ENCODE results near the gene RBM25. TPM values are rescaled to one million over a fixed set of nuclear protein-coding genes. Genes with fewer than 3 reads are reported as not detected.
"Not testable (repeated sequence)": the region's sequence is repeated elsewhere in the genome, so short reads cannot be mapped to it uniquely, and the experiment has no call there.

The RBM25 gene
- polyA plus RNA-seq, 1 experiment = 52.4 TPM

DNA sequence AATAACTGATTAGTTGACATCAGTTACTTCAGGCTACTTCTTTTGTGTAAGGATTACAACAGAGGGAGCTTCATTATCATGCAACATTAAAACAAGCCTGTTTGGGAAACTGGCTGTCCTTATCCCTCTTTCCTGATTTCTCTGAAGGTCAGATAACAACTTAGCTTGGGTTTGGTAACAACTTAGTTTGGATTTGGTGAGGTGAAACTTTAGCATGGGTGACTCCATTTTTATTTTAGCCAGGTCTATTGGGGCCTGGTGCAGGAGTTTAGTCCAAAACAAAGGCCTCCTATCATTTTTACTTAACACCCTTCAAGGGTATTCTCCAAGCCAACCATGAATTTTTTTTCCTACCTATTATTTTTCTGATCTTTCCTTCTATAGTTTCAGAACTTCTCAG lies 30.4 kb upstream of the RBM25 start:
- ChIA-PET POLR2A (interaction anchor here (0.6 to 1.2 kb wide), 3 partner anchors 34 to 95 kb away, joined by 3 to 7 read pairs (median 4); no protein-coding TSS in a partner anchor), CTCF (interaction anchor here (0.7 to 1.6 kb wide), 2 partner anchors 11 to 514 kb away, joined by 3 to 6 read pairs; no protein-coding TSS in a partner anchor)
- no peaks in the 10 kb centered on the region for H3K9me3 ChIP-seq (ENCODE audit: control insufficient read depth, insufficient read depth, low read length)
- H3K27me3 ChIP-seq (ENCODE audit: control insufficient read depth, insufficient read depth, low read length) = no peaks in the 10 kb centered on the region
- H3K27ac ChIP-seq (ENCODE audit: low read depth, low read length) = no peak overlapping the region
- no peak for DNase-seq (ENCODE audit: low read depth, low spot score)
- TF ChIP-seq, protein P1, sequence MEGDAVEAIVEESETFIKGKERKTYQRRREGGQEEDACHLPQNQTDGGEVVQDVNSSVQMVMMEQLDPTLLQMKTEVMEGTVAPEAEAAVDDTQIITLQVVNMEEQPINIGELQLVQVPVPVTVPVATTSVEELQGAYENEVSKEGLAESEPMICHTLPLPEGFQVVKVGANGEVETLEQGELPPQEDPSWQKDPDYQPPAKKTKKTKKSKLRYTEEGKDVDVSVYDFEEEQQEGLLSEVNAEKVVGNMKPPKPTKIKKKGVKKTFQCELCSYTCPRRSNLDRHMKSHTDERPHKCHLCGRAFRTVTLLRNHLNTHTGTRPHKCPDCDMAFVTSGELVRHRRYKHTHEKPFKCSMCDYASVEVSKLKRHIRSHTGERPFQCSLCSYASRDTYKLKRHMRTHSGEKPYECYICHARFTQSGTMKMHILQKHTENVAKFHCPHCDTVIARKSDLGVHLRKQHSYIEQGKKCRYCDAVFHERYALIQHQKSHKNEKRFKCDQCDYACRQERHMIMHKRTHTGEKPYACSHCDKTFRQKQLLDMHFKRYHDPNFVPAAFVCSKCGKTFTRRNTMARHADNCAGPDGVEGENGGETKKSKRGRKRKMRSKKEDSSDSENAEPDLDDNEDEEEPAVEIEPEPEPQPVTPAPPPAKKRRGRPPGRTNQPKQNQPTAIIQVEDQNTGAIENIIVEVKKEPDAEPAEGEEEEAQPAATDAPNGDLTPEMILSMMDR (IDR thresholded peaks at IDR 0.05; ENCODE audit: low read depth, low read length) = no peak
- H3K4me3 ChIP-seq (ENCODE audit: low read depth, low read length) = no peak overlapping the region

DNA sequence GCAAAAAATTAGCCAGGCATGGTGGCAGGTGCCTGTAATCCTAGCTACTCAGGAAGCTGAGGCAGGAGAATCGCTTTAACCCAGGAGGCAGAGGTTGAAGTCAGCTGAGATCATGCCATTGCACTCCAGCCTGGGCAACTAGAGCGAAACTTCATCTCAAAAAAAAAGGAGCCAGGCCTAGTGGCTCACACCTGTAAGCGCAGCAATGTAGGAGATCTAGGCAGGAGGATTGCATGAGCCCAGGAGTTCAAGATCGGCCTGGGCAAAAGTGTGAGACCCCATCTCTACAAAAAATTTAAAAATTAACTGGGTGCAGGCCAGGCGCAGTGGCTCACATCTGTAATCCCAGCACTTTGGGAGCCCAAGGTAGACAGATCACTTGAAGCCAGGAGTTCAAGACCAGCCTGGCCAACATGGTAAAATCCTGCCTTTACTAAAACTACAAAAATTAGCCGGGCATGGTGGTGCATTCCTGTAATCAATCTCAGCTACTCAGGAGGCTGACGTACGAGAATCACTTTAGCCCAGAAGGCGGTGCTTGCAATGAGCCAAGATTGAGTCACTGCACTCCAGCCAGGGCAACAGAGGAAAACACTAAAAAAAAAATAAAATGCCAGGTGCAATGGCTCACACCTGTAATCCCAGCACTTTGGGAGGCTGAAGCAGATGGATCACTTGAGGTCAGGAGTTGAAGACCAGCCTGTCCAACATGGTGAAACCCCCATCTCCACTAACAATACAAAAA lies 21.5 kb upstream of the RBM25 start:
- CTCF ChIA-PET = not testable (repeated sequence)

DNA sequence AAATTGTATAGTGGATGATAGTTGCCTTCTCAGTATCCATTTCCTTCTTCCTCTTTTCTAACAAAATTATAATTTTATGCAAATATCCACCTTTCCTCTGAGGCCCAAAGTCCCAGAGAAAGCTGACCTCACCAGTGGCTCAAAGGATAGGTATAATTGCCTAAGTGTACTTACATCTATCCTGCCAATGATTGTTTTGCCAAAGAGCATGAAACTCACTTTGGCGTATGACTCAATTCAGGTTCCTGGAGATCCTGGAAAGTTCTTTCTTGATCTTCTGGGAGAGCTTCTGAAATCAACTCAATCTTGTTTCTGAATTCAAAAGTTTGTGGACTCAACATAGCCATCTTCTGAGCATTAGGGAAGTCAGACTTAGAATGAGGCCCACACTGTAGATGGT lies 10.5 kb upstream of the RBM25 start:
- H3K27me3 ChIP-seq (ENCODE audit: control insufficient read depth, insufficient read depth, low read length) = no peaks in the 10 kb centered on the region
- H3K9me3 ChIP-seq (ENCODE audit: control insufficient read depth, insufficient read depth, low read length) = no peaks in the 10 kb centered on the region
- TF ChIP-seq, protein P1 (IDR thresholded peaks at IDR 0.05; ENCODE audit: low read depth, low read length) = no peak
- ChIA-PET POLR2A (no interaction called here), CTCF (no interaction called here)
- H3K27ac ChIP-seq (ENCODE audit: low read depth, low read length) = no peak overlapping the region
- H3K4me3 ChIP-seq (ENCODE audit: low read depth, low read length) = no peak overlapping the region
- DNase-seq (ENCODE audit: low read depth, low spot score) = no peak

More for the DNA sequence above, 21.5 kb upstream of the RBM25 start:
- POLR2A ChIA-PET = interaction anchor here (0.6 kb wide), 1 partner anchor 13 kb away, joined by 3 read pairs; no protein-coding TSS in a partner anchor
- not testable (repeated sequence) for DNase-seq (ENCODE audit: low read depth, low spot score); H3K4me3 ChIP-seq (ENCODE audit: low read depth, low read length); H3K27me3 ChIP-seq (ENCODE audit: control insufficient read depth, insufficient read depth, low read length); H3K27ac ChIP-seq (ENCODE audit: low read depth, low read length); H3K9me3 ChIP-seq (ENCODE audit: control insufficient read depth, insufficient read depth, low read length)

DNA sequence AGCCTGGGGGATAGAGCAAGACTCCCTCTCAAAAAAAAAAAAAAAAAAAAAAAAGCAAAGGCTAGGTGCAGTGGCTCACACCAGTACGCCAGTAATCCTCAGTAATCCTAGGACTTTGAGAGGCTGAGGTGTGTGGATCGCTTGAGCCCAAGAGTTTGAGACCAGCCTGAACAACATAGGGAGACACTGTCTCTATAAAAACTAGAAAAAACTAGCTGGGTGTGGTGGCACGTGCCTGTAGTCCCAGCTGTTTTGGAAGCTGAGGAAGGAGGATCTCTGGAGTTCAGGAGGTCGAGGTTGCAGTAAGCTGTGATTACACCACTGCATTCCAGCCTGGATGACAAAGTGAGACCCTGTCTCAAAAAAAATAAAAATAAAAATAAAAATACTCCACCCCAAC lies 8.9 kb upstream of the RBM25 start:
- no peak for DNase-seq (ENCODE audit: low read depth, low spot score)
- Histone ChIP-seq H3K27ac (ENCODE audit: low read depth, low read length) (no peak overlapping the region), H3K27me3 (ENCODE audit: control insufficient read depth, insufficient read depth, low read length) (no peaks in the 10 kb centered on the region), H3K4me3 (ENCODE audit: low read depth, low read length) (no peak overlapping the region), H3K9me3 (ENCODE audit: control insufficient read depth, insufficient read depth, low read length) (no peaks in the 10 kb centered on the region)
- ChIA-PET CTCF (no interaction called here), POLR2A (interaction anchor here (0.7 kb wide), 1 partner anchor 12 kb away, joined by 3 read pairs; no protein-coding TSS in a partner anchor)
- TF ChIP-seq, protein P1 (IDR thresholded peaks at IDR 0.05; ENCODE audit: low read depth, low read length) = no peak

DNA sequence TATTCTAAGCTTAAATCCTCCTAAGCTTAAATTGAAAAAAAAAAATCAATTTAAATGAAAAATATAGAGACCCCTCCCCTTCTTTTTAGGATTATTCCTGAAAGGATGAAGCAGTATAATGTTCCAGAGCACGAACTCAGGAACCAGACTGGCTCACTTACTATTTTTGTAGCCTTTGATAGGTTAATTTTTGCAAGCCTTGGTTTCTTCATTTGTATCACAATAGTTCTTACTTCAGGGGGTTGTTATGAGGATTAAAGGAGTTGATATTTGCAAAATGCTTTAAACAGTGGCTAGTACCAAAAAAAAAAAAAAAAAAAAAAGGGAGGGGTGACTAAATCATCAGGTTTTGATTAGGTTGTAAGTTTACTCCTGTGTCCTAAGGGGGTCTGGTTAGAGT lies 3.1 kb upstream of the RBM25 start:
- peaks cover 3% of the 10 kb centered on the region; the same call in 1 of the 2 replicates for H3K9me3 ChIP-seq (ENCODE audit: control insufficient read depth, insufficient read depth, low read length)
- ChIA-PET POLR2A (no interaction called here), CTCF (no interaction called here)
- no peak overlapping the region for H3K27ac ChIP-seq (ENCODE audit: low read depth, low read length)
- H3K27me3 ChIP-seq (ENCODE audit: control insufficient read depth, insufficient read depth, low read length) = no peaks in the 10 kb centered on the region
- no peak for DNase-seq (ENCODE audit: low read depth, low spot score)
- TF ChIP-seq, protein P1 (IDR thresholded peaks at IDR 0.05; ENCODE audit: low read depth, low read length) = no peak
- no peak overlapping the region for H3K4me3 ChIP-seq (ENCODE audit: low read depth, low read length)
